NCI-H146 (cell line): ENCODE data around the gene FLYWCH1.

Source experiments
- DNase-seq: peaks from one replicate; lab custom pipeline; 2025; lab: John Stamatoyannopoulos, UW

FLYWCH1 gene

DNA sequence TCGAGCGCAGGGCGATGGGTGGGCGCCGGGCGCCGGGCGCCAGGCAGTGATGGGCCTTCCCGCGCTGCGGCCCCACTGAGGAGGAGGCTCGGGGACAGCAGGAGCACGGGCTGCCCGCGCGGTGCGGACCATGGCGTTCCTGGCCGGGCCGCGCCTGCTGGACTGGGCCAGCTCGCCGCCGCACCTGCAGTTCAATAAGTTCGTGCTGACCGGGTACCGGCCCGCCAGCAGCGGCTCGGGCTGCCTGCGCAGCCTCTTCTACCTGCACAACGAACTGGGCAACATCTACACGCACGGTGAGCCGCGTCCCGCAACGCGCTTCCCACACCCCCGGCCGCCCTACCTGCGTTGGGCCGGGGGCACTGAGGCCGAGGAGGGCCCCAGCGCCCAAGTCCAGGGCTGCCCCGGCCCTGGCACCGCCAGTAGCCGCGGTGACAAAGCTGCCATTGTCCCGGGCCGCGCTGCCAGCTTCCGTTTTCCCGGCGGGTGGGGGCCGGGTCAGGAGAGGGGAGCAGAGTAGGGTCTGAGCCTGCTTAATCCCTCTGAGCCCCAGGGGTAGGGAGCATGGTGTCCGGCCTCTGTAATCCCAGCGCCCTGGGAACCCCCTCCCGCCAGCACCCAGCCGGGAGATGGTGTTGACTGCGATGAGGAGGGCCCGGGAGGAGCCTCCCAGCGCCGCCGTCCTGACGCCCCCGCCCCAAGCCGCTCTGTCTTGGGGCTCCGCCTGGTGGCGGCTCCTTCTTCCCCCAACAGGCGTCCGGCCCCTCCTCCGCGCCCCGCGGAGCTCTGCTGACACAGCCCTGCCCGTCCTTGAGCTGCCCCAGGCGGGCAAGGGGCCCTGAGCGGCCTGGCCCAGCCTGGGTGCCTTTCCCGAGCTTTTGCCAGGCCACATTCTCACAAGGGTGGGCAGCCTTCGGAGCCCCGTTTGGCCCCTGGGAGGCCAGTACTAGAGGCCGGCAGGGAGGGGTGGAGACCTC, 58.1 kb downstream of the FLYWCH1 start:
- DNase-seq, result peak; percentile 85

DNA sequence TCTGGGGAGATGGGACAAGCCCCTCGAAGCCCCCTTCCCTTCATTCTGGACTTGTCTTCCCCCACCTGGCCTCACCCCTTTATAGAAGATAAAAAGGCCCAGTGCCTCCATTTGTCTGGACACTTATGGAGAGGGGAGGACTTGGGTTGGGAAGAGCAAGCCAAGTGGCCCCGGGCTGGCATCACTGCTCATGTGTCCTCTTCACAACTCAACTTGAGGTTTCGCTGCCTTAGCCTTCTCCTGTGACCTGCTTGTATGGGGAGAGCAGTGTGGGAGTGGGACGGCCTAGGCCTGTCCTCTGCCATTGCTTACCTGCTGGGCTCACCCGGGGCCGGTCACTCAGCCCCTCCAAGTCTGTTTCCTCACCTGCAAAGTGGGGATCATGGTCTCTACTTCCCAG, 58.8 kb downstream of the FLYWCH1 start:
- no peak for DNase-seq

DNA sequence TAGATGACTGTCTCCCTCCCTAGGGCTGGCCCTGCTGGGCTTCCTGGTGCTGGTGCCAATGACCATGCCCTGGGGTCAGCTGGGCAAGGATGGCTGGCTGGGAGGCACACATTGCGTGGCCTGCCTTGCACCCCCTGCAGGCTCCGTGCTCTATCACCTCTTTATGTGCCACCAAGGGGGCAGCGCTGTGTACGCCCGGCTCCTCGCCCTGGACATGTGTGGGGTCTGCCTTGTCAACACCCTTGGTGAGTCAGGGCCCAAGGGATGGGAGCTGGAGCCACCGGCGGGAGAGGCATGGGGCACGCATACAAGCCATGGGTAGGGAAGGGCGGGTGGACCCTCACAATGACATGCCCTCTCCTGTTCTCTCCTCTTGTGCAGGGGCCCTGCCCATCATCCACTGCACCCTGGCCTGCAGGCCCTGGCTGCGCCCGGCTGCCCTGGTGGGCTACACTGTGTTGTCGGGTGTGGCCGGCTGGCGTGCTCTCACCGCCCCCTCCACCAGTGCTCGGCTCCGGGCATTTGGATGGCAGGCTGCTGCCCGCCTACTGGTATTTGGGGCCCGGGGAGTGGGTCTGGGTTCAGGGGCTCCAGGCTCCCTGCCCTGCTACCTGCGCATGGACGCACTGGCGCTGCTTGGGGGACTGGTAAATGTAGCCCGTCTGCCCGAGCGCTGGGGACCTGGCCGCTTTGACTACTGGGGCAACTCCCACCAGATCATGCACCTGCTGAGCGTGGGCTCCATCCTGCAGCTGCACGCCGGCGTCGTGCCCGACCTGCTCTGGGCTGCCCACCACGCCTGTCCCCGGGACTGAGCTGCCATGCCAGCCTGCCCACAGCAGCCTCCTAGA, 59.6 kb downstream of the FLYWCH1 start:
- no peak for DNase-seq

DNA sequence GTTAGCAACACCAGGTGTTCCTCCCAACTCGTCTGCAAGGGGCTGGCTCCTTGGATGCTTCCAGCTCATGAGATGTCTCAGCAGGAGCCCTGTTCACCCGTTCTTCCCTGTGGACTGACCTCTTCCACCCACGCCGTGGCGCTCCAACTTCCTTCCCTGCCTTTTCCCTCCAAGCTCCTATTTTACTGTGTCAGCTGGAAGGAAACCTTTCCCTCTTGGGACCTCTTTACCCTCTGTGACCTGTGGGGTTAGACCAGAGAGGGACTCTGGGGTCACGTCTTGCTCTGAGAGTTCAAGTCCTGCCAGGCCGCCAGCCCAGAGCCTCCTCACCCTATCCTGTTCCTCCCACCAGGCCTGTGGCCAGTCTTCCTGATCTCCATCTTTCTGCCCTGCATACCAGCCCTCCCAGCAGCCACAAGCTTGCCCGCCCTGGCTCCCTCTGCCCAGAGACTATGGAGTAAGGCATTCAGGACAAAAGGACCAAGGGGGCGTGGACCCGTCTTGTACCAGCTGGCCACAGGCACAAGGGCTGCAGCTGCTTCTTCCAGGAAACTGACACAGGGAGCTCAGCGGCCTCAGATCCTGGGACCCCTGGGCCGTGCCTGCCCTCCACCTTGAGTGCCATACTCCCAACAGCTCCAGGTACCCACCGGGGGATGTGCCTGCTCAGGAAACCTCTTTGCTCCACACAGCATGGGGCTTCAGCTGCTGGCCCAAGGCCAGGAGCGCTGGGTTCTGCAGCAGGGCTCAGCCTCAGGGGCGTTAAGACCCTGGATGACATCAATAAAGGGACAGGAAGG, 60.5 kb downstream of the FLYWCH1 start:
- DNase-seq, result no peak

DNA sequence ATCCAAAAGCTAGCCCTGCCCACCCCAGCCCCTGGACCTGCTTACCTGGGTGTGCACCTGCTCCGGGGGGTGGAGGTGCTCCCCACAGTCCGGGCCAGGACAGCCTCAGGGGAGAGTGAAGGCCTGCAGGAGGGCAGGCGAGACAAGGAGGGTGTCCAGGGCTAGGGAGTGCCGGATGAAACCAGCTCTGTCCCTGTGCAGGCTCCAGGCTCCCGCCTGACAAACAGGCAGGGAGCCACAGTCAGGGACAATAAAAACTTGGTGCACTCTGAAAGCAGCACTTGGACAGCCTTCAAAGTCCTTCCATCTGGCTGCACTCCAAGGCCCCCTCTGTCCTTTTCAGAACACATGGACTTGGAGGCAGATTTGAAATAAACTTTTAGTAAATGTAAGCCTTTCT, 61.4 kb downstream of the FLYWCH1 start:
- no peak for DNase-seq

DNA sequence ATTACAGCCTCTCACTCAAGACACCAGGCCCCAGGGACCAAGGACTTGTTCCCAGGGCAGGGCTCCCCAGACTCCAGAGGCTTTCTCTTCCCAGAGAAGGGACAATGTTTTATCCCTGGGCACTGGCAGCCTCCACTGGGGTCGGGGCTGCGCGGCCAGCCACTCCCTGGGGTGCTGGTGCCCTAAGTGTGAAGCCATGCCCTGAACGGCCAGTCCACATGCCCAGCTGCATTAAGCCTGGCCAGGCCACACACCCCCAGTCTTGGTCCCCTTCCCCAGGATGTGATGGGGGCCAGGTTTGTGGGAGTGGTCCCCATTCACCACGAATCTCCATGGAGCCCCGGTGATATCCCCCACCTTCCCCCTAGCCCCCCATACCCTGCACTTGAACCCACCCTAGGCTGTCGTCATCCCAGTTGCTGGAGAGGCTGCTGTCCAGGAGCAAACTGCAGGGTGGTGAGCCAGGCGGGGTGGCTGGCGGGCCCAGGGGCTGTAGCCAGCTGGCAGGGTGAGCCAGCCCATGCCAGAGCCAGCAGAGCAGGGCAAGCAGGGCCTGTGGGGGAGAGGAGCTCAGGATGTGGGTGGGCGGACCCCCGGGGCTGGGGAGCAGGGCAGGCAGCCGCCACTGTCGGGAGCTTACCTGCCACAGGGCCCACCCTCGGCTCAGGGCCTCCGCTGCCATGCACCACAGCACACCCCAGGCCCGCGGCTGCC, 62.0 kb downstream of the FLYWCH1 start:
- DNase-seq, result no peak

DNA sequence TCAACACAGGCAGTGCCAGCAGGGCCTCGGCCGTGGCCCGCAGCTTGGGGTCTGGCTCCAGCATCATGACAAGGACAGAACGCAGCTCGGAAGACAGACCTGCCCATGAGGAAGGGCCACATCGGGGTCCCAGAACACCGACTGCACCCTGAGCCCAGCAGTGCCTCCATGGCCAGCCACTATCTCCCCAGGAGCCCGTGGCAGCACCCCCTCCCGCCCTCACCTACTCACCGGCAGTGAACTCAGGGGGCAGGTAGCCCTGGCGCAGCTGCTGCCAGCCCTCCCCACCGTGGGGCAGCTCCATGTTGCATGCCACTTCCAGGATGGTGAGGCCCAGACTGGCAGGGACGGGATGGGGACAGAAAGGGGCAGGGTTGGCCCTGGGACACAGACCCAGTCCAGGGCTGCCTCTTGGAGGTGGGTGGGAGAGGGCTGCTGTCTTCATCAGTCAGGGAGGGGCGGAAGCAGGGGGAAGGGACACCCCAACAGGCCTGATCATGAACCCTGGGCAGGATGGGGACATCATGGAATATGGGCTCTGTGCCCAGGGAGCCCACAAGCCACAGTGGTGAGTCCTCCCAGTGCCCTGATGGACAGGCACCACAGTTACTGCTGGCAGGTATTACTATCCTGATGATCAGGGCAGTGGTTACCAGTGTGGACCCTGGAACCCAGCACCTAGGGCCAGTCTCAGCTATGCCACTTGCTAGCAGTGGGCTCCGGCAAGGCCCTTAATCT, 62.8 kb downstream of the FLYWCH1 start:
- DNase-seq, result no peak

DNA sequence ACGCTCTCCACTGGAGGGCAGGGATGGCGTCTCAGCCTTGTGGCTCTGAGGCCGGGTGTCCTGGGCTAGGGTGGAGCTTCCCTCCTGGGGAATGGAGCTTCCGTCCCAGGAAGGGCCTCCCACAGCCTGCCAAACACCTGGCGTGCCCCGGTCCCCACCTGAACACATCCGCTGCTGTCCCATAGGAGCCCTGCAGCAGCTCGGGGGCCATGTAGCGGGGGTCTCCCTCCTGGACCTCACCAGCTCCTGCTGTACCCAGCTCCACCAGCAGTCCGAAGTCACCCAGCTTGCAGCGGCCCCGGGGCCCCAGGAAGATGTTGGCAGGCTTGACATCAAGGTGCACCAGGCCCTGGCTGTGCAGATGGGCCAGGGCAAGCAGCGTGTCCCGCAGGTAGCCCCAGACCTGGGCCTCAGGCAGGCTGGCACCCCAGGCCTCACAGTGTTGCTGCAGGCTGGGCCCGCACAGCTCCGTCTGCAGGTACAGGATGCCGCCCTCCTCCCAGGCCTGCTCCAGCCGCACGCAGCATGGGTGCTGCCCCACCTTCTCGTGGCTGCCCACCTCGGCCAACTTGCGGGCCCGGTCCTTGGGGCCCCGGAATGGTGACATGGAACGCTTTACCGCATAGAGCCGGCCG, 63.5 kb downstream of the FLYWCH1 start:
- DNase-seq, result no peak

DNA sequence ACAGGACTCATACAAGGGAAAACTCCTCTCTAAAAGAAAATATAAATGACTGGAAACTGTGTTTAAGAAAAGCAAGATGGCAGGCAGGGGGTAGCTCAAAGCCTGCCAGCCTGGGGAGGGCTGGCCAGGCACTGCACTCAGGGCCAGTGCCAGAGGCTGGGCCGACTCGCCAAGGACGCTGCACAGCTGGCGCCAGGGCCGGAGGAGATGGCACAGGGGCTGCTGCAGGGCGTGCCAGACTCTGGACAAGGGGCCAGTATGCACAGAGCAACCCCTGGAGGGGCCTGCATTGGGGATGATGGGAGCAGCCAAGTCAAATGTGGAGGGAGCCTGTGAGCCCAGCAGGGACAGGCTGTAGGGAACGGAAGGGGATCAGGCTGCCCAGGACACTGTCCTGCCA, 64.5 kb downstream of the FLYWCH1 start:
- DNase-seq, result no peak

DNA sequence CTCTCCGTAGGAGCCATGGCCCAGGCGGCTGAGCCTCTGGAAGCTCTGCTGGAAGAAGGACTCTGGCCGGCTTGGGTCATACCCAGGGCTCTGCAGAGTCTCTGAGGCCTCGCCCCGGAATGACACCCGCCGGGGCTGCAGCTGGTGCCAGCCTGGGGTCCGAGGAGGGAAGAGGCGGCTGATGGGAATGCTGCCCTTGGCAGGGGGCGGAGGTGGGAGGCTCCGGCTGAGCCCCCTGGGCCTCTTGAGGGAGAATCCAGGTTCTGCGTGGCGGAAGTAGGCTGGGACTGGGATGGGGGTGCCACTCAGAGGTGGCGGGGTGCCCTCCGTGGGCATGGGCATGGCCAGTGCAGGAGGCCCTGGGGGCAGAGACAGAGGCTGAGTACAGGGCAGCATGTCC, 64.9 kb downstream of the FLYWCH1 start:
- no peak for DNase-seq

DNA sequence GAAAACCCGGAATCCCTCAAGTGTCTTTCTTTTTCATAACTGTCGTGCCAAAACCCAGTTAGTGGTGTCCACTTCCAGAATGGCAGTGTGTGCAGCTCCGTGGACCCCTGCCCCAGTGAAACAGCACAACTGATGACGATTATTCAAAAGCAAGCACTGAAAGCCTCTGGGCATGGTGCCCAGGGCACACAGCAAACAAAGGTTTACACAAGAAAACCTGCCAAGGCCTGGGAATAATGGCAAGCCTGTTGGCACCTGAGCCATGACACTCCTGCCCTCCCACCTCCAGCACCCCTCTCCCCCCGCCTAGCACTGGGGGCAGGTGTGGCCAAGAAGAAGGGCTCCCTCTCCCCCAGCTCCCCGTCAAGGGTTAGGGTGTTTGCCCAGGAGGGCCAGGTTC, 65.7 kb downstream of the FLYWCH1 start:
- DNase-seq, result no peak

DNA sequence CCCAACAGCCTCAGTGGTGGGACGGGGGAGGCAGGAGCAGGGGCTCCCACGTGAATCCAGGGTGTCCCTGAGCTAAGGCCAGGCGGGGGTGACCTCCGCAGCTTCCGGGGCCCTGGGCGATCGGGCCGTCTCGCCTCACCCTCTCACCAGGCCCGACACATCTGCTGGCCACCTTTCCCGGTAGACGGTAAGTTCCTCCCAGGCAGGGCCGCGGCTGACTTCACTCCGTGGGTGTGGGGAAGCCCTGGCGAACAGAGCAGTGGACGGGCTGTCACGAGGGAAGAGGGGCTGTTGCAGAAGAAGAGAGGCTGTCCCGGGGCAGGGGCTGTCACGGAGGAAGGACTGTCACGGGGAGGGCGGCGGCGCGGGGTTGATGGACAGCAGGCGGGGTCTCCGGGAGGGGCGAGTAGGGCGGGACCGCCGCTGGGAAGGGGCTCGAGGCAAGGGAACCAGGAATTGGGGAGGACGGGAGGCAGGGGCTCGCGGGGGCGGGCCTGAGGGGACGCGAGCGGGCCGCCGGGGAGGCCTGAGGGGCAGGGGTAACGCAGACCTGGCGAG, 68.0 kb downstream of the FLYWCH1 start:
- peak; percentile 38 for DNase-seq

DNA sequence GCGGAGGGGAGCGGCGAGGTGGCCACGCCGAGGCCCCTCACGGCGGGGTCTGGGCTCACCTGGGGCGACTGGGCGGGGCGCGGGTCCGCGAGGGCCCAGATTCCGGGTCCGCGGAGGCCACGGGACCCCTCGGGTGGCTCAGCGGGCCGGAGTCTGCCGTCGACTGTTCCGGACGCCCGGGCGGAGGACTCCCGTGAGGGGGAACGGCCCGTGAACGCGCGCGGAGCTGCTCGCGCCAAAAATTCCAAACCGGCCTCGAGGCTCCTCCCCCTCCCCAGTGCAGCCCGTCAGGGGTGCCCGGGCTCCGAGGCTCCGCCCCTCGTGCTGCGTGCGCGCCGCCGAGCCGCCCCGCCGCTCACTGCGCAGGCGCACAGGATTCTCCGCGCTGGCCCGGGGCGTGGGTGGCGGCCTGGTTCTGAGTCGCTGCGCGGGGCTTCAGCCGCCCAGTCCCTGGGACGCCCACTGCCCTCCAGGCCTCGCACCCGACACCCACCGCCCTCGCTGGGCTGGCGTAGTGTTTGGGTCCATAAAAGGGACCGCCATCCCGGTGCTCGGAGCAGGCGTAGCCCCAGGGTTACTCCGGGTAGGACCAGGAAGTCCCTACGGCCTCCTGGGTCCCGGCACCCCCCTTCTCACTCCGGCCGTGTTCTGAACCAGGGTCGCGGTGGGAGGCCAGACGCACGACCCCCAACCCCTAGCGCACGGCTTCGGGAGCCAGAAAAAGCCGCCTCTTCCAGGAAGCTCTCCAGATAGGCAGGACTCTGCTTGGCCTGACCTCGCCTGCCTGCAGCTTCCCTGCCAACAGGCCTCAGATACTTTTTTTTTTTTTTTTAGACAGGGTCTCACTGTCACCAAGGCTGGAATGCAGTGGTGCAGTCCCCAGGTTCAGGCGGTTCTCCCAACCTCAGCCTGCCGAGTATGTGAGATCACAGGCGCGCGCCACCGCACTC, 68.8 kb downstream of the FLYWCH1 start, which contains the start of gene PKMYT1:
Gene PKMYT1, minus strand, starts transcription at position 220 of the 950 bp plus-strand sequence. CDS start 789 bp downstream, outside the sequence.
- peak; percentile 92 for DNase-seq

DNA sequence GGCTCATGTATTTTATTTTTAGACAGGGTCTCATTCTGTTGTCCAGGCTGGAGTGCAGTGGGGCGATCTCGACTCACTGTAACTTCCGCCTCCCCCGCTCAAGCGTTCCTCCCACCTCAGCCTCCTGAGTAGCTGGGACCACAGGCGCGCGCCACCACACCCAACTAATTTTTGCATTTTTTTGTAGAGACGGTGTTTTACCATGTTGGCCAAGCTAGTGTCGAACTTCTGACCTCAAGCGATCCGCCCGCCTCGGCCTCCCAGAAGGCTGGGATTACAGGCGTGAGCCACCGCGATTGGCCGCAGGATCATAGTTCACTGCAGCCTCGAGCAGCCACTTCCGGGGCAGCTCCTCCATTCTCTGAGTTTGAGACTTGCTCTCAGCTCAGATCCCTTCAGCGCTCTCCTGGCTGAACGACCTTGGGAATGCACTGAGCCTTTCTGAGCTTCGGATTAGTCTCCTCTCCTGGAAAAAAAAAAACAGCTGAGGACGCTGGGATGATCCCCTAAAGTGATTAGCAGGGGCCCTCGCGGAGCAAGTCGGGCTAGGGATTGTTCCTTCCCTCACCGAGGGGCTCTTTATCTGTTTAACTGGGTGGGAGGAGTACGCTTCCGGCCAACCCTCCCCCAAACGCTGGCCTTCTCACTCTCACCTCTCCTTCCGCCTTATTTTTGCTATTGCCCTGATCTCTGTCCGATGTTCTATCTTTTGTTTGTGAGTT, 69.6 kb downstream of the FLYWCH1 start:
- DNase-seq, result no peak

DNA sequence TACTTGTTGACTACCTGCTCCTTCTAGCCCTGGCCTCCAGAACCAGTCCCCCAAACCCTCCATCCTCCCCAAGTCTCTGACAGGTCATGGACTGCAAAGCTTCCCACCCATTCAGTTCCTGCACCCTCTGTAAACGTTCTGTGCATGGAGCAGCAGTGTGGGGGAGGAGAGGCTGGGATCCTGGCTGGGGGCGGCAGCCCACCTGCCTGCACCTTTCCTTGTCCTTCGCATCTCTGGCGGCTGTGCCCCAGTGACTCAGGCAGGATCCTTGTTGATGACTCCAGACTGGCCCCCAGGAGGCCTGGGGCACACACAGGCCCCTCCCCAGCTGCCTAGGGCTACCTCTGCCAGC, 70.1 kb downstream of the FLYWCH1 start:
- no peak for DNase-seq

DNA sequence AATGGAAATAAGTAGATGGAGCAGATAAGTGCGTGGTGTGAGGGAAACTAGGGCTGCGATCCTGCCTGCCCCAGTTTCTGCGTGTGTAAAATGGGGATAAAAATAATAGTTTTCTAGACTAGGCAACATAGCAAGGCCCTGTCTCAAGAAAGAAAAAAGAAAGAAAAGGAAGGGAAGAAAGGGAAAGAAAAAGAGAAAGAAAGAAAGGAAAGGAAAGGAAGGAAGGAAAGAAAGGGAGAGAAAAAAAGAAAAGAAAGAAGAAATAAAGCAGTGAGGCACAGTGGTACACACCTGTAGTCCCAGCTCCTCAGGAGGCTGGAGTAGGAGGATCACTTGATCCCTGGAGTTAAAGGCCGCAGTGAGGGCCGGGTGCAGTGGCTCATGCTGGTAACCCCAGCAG, 70.7 kb downstream of the FLYWCH1 start:
- no peak for DNase-seq

DNA sequence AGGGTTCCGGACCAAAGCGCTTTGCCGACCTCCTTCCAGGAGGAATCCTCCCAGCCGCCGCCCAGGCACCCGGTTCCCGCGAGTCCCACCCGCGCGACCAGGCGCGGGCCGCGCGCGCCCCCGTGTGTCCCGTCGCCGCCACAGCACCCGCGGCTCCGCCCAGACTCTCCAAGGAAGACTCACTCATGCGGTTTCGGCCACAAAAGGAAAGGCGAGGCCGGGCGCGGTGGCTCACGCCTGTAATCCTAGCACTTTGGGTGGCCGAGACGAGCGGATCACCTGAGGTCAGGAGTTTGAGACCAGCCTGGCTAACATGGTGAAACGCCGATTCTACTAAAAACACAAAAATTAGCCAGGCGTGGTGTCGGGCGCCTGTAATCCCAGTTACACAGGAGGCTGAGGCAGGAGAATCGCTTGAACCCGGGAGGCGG, 72.0 kb downstream of the FLYWCH1 start:
- peak; percentile 81 for DNase-seq

DNA sequence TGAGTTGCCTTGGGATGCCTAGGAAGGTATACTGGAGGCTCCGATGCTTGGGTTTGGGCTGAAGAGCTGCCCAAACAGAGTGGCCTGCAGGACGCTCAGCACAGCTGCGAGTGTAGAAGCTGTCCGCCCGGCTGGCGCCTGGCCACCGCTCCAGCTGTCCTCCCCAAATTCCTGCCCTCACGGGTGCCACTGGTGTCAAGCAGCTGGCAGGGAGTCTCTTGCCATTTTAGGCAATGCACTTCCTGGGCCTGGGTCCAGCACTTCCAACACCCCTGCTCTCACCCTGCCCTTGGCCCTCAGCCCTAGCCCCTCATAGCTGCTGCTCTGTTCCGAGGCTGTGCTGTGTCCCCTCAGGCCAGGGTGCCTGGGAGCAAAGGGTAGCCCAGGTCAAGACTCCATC, 73.7 kb downstream of the FLYWCH1 start:
- DNase-seq, result no peak
